Subcutaneous abdominal adipose tissue (tissue), 5 donors: ENCODE data around the gene ZFR2.

ENCODE experiments used
- H3K27ac ChIP-seq: one replicate; pipeline ENCODE4 v1.7.0; 2013; ENCODE audit warnings: low read depth, mild to moderate bottlenecking, inconsistent platforms, low read length, moderate library complexity
- H3K27me3 ChIP-seq, 5 donors: one replicate each; pipeline ENCODE4 v1.7.0; 2013; ENCODE audit warnings: low read length in 5 of 5, inconsistent platforms in 1 of 5; ENCODE audit not compliant: control insufficient read depth in 5 of 5, insufficient read depth in 4 of 5
- H3K36me3 ChIP-seq, 5 donors: one replicate each; pipeline ENCODE4 v1.7.0; 2013; ENCODE audit warnings: low read length in 5 of 5; ENCODE audit not compliant: control insufficient read depth in 5 of 5, insufficient read depth in 5 of 5
- H3K4me1 ChIP-seq, 5 donors: one replicate each; pipeline ENCODE4 v1.7.0; 2013; ENCODE audit warnings: low read length in 5 of 5, mild to moderate bottlenecking in 3 of 5, moderate library complexity in 1 of 5; ENCODE audit not compliant: control insufficient read depth in 5 of 5, insufficient read depth in 5 of 5
- H3K4me3 ChIP-seq, 5 donors: one replicate each; pipeline ENCODE4 v1.7.0; 2013; ENCODE audit warnings: low read length in 5 of 5, low read depth in 1 of 5
- H3K9ac ChIP-seq, 5 donors: one replicate each; pipeline ENCODE4 v1.7.0; 2013; ENCODE audit warnings: low read length in 5 of 5, mild to moderate bottlenecking in 4 of 5, moderate library complexity in 3 of 5
- H3K9me3 ChIP-seq, 5 donors: one replicate each; pipeline ENCODE4 v1.7.0; 2013; ENCODE audit warnings: low read length in 5 of 5; ENCODE audit not compliant: control insufficient read depth in 5 of 5
- donor health status: healthy.
- donor health status: healthy.
- donor health status: healthy.
- donor health status: healthy.
- donor health status: healthy.

Gene ZFR2

DNA sequence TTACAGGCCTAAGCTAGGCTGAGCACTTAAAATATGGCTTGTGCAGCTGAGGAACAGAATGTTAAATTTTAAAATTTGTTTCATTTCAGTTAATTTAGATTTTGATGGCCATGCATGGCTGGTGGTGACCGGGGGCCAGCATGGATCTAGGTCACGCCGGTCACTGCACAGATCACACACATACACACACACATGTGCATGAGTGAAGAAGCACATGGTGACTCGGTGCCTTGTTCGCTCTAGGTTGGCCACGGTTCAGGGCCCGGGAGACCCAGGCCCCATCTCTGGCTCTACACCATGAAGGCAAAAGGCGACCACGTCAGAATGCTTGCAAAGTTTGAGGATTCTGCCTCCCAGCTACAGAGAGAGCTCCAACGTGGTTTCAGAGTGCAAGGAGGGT, 28.0 kb downstream of the ZFR2 start:
- peaks cover 0 to 7% (median 0%) of the 10 kb centered on the region in 5 donors for H3K9me3 ChIP-seq
- H3K36me3 ChIP-seq = no peaks in the 10 kb centered on the region
- H3K9ac ChIP-seq = no peak overlapping the region
- no peak overlapping the region for H3K27ac ChIP-seq
- peaks cover 0 to 4% (median 0%) of the 10 kb centered on the region in 5 donors for H3K27me3 ChIP-seq
- no peaks in the 10 kb centered on the region for H3K4me1 ChIP-seq
- no peak overlapping the region for H3K4me3 ChIP-seq

DNA sequence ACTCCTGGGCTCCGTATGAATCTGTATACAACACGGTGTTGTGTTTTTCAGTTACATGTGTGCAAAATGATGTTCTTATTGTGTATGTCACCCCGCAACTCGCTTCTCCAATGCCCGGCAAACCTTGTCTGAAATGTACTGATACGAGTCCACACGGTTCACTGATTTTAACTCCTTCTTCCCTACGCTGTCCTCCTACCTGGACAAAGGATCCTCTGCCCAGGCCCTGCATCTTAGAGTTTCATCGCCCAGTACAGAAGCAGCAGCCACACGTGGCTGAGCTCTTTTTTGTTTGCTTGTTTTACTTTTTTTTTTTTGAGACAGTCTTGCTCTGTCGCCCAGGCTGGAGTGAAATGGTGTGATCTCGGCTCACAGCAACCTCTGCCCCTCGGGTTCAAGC, 28.9 kb downstream of the ZFR2 start:
- Histone ChIP-seq H3K9me3 (peaks cover 0 to 7% (median 0%) of the 10 kb centered on the region in 5 donors), H3K27ac (no peak overlapping the region), H3K9ac (no peak overlapping the region), H3K36me3 (no peaks in the 10 kb centered on the region), H3K27me3 (peaks cover 0 to 4% (median under 1%) of the 10 kb centered on the region in 5 donors), H3K4me3 (no peak overlapping the region), H3K4me1 (no peaks in the 10 kb centered on the region)

DNA sequence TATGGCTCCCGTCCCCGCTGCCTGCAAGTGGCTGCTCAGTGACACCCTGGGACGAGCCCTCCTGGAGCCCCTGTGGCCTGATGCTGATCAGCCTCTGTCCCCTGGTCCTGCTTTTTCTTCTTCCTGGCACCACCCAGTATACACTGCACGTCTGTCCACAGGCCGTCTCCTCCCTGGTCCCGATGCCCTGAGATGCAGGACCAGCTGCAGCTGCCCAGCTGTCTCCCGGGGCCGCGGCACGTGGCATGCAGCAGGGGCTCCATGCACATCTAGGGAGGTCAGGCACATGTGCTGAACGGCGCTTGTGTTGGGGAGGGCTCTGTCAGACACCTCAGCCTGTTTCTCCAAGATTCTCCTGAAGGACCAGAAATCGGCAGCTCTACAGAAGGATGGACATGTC, 30.2 kb downstream of the ZFR2 start:
- no peak overlapping the region for H3K27ac ChIP-seq
- H3K9ac ChIP-seq = no peak overlapping the region
- peaks cover 4 to 10% (median 8%) of the 10 kb centered on the region in 5 donors for H3K27me3 ChIP-seq
- no peaks in the 10 kb centered on the region for H3K36me3 ChIP-seq
- H3K9me3 ChIP-seq = peaks cover 0 to 7% (median 0%) of the 10 kb centered on the region in 5 donors
- no peaks in the 10 kb centered on the region for H3K4me1 ChIP-seq
- H3K4me3 ChIP-seq = no peak overlapping the region

DNA sequence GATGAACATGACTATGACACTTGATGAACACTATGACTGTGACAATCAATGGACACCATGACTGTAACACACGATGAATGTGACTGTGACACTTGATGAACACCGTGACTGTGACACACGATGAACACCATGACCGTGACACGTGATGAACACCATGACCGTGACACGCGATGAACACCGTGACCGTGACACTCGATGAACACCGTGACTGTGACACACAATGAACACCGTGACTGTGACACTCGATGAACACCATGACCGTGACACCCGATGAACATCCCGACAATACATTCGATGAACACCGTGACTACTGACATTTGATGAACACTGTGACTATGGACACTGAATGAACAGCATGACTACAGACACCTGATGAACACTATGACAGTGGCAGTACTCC, 30.9 kb downstream of the ZFR2 start:
- H3K27ac ChIP-seq = no peak overlapping the region
- H3K36me3 ChIP-seq = no peaks in the 10 kb centered on the region
- H3K27me3 ChIP-seq = peaks cover 4 to 12% (median 10%) of the 10 kb centered on the region in 5 donors
- H3K9me3 ChIP-seq = peaks cover 0 to 7% (median 0%) of the 10 kb centered on the region in 5 donors
- H3K4me1 ChIP-seq = no peaks in the 10 kb centered on the region
- no peak overlapping the region for H3K4me3 ChIP-seq
- no peak overlapping the region for H3K9ac ChIP-seq

DNA sequence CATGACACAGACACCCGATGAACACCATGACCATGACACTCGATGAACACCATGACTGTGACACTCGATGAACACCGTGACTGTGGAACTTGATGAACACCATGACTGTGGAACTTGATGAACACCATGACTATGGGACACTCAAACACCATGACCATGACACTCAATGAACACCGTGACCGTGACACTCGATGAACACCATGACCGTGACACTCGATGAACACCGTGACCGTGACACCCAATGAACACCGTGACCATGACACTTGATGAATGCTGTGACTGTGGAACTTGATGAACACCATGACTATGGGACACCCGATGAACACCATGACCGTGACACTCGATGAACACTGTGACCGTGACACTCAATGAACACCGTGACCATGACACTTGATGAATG, 31.5 kb downstream of the ZFR2 start:
- Histone ChIP-seq H3K4me1 (no peaks in the 10 kb centered on the region), H3K36me3 (no peaks in the 10 kb centered on the region)

DNA sequence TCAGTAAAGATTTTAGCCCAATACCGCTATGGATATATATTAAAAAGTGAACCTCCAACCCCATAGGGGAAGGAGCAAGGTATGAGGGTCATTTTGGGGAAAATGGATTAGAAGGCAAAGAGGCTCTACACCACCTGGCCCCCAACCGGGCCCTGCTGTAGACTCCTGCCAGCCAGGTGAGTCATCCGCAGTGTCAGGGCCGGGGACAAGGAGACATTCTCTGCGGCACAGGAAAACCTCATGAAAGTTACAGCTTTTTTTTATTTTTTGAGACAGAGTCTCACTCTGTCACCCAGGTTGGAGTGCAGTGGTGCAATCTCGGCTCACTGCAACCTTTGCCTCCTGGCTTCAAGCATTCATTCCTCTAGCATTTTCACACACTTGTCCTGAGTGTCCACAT, 32.0 kb downstream of the ZFR2 start:
- Histone ChIP-seq H3K36me3 (no peaks in the 10 kb centered on the region), H3K4me1 (no peaks in the 10 kb centered on the region), H3K27ac (no peak overlapping the region), H3K9me3 (peaks cover 0 to 7% (median 0%) of the 10 kb centered on the region in 5 donors), H3K4me3 (no peak overlapping the region), H3K9ac (no peak overlapping the region), H3K27me3 (peaks cover 6 to 12% (median 11%) of the 10 kb centered on the region in 5 donors)

More for the DNA sequence above, 31.5 kb downstream of the ZFR2 start:
- no peak overlapping the region for H3K27ac ChIP-seq
- no peak overlapping the region for H3K9ac ChIP-seq
- H3K27me3 ChIP-seq = peaks cover 4 to 12% (median 10%) of the 10 kb centered on the region in 5 donors
- H3K9me3 ChIP-seq = peaks cover 0 to 7% (median 0%) of the 10 kb centered on the region in 5 donors
- H3K4me3 ChIP-seq = no peak overlapping the region

DNA sequence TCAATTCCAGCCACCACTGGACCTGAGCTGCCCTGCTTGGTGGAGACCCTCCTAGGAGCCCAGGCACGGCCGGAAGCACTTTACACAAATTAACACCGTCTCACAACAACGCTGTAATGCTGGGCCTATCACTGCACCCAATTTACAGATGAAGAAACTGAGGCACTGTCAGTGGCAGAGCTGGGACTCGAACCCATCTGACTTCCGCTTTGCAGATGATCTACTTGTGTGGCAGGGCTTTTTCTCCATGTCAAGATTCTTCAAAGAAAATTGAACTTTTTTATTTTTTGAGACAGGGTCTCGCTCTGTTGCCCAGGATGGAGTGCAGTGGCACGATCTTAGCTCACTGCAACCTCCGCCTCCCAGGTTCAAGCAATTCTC, 33.8 kb downstream of the ZFR2 start:
- peaks cover 0 to 7% (median 0%) of the 10 kb centered on the region in 5 donors for H3K9me3 ChIP-seq
- H3K4me1 ChIP-seq = no peaks in the 10 kb centered on the region
- no peak overlapping the region for H3K4me3 ChIP-seq
- H3K9ac ChIP-seq = no peak overlapping the region
- H3K27ac ChIP-seq = no peak overlapping the region
- peaks cover 14 to 22% (median 19%) of the 10 kb centered on the region in 5 donors for H3K27me3 ChIP-seq
- H3K36me3 ChIP-seq = no peaks in the 10 kb centered on the region

DNA sequence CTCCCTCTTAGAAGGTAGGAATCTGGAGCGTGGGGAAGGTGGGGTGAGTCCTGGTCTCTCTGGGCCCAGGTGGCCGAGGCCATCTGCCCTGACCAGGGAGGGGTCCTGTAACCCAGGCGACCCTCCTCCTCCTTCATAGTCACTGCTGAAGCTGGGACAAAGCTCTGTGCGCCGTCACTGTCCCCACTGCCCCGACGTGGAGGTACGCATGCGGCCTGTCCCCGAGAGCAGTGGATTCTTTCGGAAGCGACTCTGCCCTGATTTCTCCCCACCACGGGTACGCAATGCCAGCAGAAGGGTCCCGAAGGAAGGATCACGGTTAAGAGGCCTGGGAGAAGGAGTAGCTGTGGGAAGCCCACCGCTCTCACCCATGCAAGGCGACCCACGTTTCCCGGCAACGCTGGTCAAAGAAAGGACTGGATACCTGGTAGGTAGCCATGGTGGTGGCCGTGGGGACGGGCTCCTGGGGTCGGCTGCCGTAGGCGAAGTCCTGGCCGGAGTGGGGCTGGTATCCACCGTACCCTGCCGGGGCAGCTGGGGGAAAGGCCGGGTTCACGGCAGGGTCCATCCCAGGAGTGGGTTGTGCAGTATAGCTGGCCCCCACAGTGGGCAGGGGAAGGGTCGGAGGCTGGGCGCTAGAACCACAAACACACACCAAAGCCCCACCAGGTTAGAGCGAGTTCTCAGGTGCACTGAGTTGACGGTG, 34.3 kb downstream of the ZFR2 start:
- Histone ChIP-seq H3K9ac (no peak overlapping the region), H3K9me3 (peaks cover 0 to 7% (median 0%) of the 10 kb centered on the region in 5 donors), H3K27ac (no peak overlapping the region), H3K27me3 (peaks cover 14 to 22% (median 20%) of the 10 kb centered on the region in 5 donors), H3K4me1 (no peaks in the 10 kb centered on the region), H3K4me3 (no peak overlapping the region), H3K36me3 (no peaks in the 10 kb centered on the region)

DNA sequence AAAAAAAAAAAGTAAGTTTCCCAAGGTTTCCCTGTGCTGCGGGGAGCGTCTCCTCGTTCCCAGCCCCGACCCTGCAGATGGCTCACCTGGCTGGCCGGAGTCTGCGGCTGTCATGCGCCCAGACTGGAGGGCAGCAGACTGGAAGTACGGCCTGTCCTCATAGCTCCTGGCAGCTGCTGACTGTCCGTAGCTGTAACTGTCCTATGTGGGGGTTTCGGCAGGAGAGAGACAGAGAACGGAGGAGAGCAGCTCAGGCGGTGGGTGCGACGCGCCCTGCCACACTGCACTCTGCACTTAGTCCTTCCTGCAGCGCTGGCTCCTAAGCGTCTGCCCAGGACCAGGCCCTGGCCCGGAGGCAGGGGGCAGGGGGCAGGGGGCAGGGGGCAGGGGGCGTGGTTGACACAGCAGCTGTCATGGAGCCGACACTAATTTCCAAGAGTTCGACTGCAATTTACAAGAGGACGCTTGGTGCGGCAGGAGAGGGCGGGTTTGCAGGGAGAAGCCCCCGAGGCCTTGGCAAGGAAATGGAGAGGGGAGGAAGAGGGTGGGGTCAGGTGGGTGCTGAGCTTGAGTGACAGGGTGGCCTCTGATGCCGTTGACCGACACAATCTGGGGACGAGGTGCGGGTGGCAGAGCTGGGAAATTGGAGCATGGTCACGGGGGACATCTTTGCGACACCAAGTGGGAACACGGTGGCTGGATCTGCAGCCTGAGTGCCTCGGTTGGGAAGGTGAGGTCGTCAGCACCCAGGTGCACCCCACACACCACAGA, 35.1 kb downstream of the ZFR2 start:
- H3K27me3 ChIP-seq = peaks cover 14 to 22% (median 20%) of the 10 kb centered on the region in 5 donors
- no peaks in the 10 kb centered on the region for H3K36me3 ChIP-seq
- H3K9ac ChIP-seq = no peak overlapping the region
- no peak overlapping the region for H3K4me3 ChIP-seq
- H3K27ac ChIP-seq = no peak overlapping the region
- no peaks in the 10 kb centered on the region for H3K4me1 ChIP-seq
- H3K9me3 ChIP-seq = peaks cover 0 to 7% (median 0%) of the 10 kb centered on the region in 5 donors

DNA sequence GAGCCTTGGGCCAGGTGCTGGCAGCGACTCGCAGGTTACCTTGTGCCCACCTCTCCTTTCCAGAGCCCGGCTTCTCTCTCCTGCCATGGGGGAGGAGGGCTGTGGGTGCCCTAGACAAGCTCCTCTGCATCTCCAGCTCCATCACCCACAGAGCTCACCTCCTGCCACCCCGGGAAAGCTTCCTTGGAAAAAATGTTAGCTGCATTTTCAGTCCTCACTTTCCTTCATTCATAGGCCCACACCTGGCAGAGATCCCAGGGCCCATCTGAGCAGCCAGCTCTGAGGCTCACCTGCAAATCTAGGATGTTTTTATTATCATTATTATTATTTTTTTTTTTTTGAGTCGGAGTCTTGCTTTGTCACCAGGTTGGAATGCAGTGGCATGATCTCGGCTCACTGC, 36.8 kb downstream of the ZFR2 start:
- H3K4me3 ChIP-seq = no peak overlapping the region
- H3K4me1 ChIP-seq = peaks cover 0 to 5% (median 0%) of the 10 kb centered on the region in 5 donors
- H3K36me3 ChIP-seq = no peaks in the 10 kb centered on the region
- H3K9me3 ChIP-seq = no peaks in the 10 kb centered on the region
- no peak overlapping the region for H3K27ac ChIP-seq
- H3K27me3 ChIP-seq = peaks cover 14 to 21% (median 19%) of the 10 kb centered on the region in 5 donors
- H3K9ac ChIP-seq = no peak overlapping the region
